Lung (tissue), 12 donors: ENCODE data around the gene RGS17. TPM values are rescaled to one million over a fixed set of nuclear protein-coding genes. Genes with fewer than 3 reads are reported as not detected.

Source experiments
- ATAC-seq: fragments of 200-7000 bp; cut with Tn5 transposase; one replicate; pipeline ENCODE4 v1.9.1; 2020; ENCODE audit warnings: moderate number of reproducible peaks; ENCODE audit not compliant: insufficient read depth, low FRiP score
- DNase-seq, 3 donors: peaks; one replicate each; pipeline ENCODE4 v3.0.0-alpha.2; 2013 to 2017
- H3K27ac ChIP-seq, 2 donors: one replicate each; pipeline ENCODE4 v1.5.1; 2013; ENCODE audit warnings: mild to moderate bottlenecking in 2 of 2, moderate library complexity in 2 of 2, control low read depth in 1 of 2, inconsistent platforms in 1 of 2, low read depth in 1 of 2, low read length in 1 of 2
- H3K27me3 ChIP-seq, 3 donors: one replicate each; pipeline ENCODE4 v1.5.1; 2013; ENCODE audit warnings: low read length in 2 of 3; ENCODE audit not compliant: control insufficient read depth in 3 of 3, insufficient read depth in 3 of 3
- H3K36me3 ChIP-seq, 4 donors: one replicate each; pipeline ENCODE4 v1.5.1; 2013; ENCODE audit warnings: low read length in 4 of 4, mild to moderate bottlenecking in 1 of 4, moderate library complexity in 1 of 4; ENCODE audit not compliant: control insufficient read depth in 4 of 4, insufficient read depth in 4 of 4
- H3K4me1 ChIP-seq, 5 donors: one replicate each; pipeline ENCODE4 v1.5.1; 2013; ENCODE audit warnings: low read length in 5 of 5, mild to moderate bottlenecking in 2 of 5, moderate library complexity in 1 of 5; ENCODE audit not compliant: control insufficient read depth in 5 of 5, insufficient read depth in 5 of 5
- H3K4me3 ChIP-seq: one replicate; pipeline ENCODE4 v1.5.1; 2013; ENCODE audit warnings: mild to moderate bottlenecking, control low read depth, moderate library complexity
- H3K9ac ChIP-seq, 2 donors: one replicate each; pipeline ENCODE4 v1.5.1; 2013; ENCODE audit warnings: low read length in 2 of 2, control low read depth in 1 of 2; ENCODE audit not compliant: insufficient read depth in 1 of 2
- H3K9me3 ChIP-seq, 4 donors: one replicate each; pipeline ENCODE4 v1.5.1; 2013; ENCODE audit warnings: low read length in 3 of 4, mild to moderate bottlenecking in 1 of 4, moderate library complexity in 1 of 4; ENCODE audit not compliant: control insufficient read depth in 4 of 4, insufficient read depth in 3 of 4
- CTCF ChIP-seq: IDR thresholded peaks from 2 replicates; pipeline ENCODE4 v1.5.1; 2012; ENCODE audit warnings: mild to moderate bottlenecking; ENCODE audit errors: control extremely low read depth, extremely low read depth
- WGBS, 2 donors: extraction: QIAGEN DNeasy Blood & Tissue Kit; methylation state at CpG; one replicate each; pipeline ENCODE4 v1.1.7; 2013; 5-methylcytosine and 5-hydroxymethylcytosine counted together
- polyA plus RNA-seq, 2 donors: library from polyadenylated mRNA; stranded (reverse); fragments of 200-250 nt; gene quantifications; one replicate each; pipeline ENCODE4 v1.2.1, GENCODE V29; 2013
- total RNA-seq, 2 donors: library from RNA; depleted of rRNA in 1 of 2; stranded (reverse); fragments of >200 nt in 1 of 2; gene quantifications; one replicate each; pipeline ENCODE4 v1.2.1, GENCODE V29; 2014 to 2021
- donor health status: control.
- donor health status: control.
- donor health status: Bipolar disorder and iron deficiency.
- donor health status: healthy.
- donor health status: DM: yes; HTN: yes; CAD: no.

The RGS17 gene
- total and polyA plus RNA-seq, 4 donors, result 0.17 to 1.7 (median 0.41) TPM

GRCh38 chr6:153058909-153059308 lies 72.2 kb downstream of the RGS17 start:
- Histone ChIP-seq H3K36me3 (no peaks in the 10 kb centered on the region), H3K9ac (no peak overlapping the region), H3K27me3 (no peaks in the 10 kb centered on the region), H3K4me1 (no peaks in the 10 kb centered on the region), H3K4me3 (no peak overlapping the region), H3K27ac (no peak overlapping the region), H3K9me3 (peaks cover 0 to 10% (median 4%) of the 10 kb centered on the region in 4 donors)
- ATAC-seq, result no peak
- no peak for TF ChIP-seq CTCF
- WGBS, 2 donors, result 72 to 81% methylated on average over 4 of the region's 4 CpGs
- DNase-seq, result peak in 1 of 3 donors; percentile 3

- no peaks in the 10 kb centered on the region for H3K4me1 ChIP-seq
- no peak overlapping the region for H3K27ac ChIP-seq
- TF ChIP-seq CTCF, result no peak
- no peak for ATAC-seq
- H3K4me3 ChIP-seq, result no peak overlapping the region
- no peak for DNase-seq
- peaks cover 0 to 8% (median 3%) of the 10 kb centered on the region in 4 donors for H3K9me3 ChIP-seq
- no peak overlapping the region for H3K9ac ChIP-seq
- 62 to 84% methylated on average over 4 of the region's 4 CpGs for WGBS, 2 donors
- no peaks in the 10 kb centered on the region for H3K36me3 ChIP-seq
- no peaks in the 10 kb centered on the region for H3K27me3 ChIP-seq
These were observed 72.8 kb downstream of the RGS17 start for GRCh38 chr6:153058291-153058690.

- Histone ChIP-seq H3K4me1 (no peaks in the 10 kb centered on the region), H3K36me3 (no peaks in the 10 kb centered on the region), H3K9me3 (peaks cover 0 to 3% (median 0%) of the 10 kb centered on the region in 4 donors), H3K4me3 (no peak overlapping the region), H3K27ac (no peak overlapping the region), H3K9ac (no peak overlapping the region), H3K27me3 (no peaks in the 10 kb centered on the region)
- no peak for DNase-seq
- no peak for ATAC-seq
- no peak for TF ChIP-seq CTCF
- 68 to 81% methylated on average over 2 of the region's 2 CpGs for WGBS, 2 donors
These were observed 74.8 kb downstream of the RGS17 start for GRCh38 chr6:153056308-153056707.

- H3K36me3 ChIP-seq, result no peaks in the 10 kb centered on the region
- H3K4me3 ChIP-seq, result no peak overlapping the region
- no peak for ATAC-seq
- no peaks in the 10 kb centered on the region for H3K27me3 ChIP-seq
- no peak overlapping the region for H3K27ac ChIP-seq
- TF ChIP-seq CTCF, result no peak
- H3K9ac ChIP-seq, result no peak overlapping the region
- no peaks in the 10 kb centered on the region for H3K4me1 ChIP-seq
- DNase-seq, result no peak
- H3K9me3 ChIP-seq, result peaks cover 0 to 5% (median 0%) of the 10 kb centered on the region in 4 donors
These were observed 79.3 kb downstream of the RGS17 start for GRCh38 chr6:153051801-153052200.
